Hematopoietic multipotent progenitor cell treated with erythropoietin and hydrocortisone succinate and interleukin-3 and kit ligand, for 8 days (in vitro differentiated cells): ENCODE results near the gene RFX5.
"Not testable (repeated sequence)": the region's sequence is repeated elsewhere in the genome, so short reads cannot be mapped to it uniquely, and the experiment has no call there.

Experiments
- DNase-seq: peaks from one replicate; pipeline ENCODE4 v3.0.0-alpha.2; 2015

Gene RFX5

DNA sequence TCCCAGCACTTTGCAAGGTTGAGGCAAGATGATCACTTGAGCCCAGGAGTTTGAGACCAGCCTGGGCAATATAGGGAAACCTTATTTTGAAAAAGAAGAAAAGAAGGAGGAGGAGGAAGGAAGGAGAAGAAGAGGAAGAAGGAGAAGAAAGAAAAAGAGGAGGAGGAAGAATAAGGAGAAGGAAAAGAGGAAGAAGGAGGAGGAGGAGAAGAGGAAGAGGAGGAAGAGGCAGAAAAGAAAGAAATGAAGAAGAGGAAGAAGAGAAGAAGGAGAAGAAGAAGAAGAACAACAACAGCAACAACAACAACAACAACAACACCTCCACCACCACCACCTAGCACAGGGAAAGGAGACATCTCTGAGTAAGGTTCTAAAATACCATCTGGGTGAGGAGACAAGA lies 14.8 kb upstream of the RFX5 start:
- no peak for DNase-seq

DNA sequence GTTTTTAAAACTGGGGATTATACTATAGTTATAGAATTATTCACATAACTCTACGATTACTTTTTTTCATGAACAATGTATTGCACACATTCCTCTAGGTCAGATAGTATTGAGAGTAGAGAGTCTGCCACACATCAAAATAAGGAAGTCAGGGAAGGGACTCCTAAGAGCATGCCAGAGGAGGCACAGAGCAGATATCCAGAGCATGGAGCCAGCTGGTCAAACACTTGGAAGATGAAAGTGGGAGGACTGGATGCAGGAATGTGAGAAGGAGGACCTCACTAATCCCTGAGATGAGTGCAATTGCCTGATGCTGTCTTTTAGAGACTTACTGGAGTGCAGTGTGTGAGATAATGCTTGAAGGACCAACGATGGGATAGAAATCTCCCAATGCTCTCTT lies 9.6 kb upstream of the RFX5 start:
- DNase-seq = no peak

DNA sequence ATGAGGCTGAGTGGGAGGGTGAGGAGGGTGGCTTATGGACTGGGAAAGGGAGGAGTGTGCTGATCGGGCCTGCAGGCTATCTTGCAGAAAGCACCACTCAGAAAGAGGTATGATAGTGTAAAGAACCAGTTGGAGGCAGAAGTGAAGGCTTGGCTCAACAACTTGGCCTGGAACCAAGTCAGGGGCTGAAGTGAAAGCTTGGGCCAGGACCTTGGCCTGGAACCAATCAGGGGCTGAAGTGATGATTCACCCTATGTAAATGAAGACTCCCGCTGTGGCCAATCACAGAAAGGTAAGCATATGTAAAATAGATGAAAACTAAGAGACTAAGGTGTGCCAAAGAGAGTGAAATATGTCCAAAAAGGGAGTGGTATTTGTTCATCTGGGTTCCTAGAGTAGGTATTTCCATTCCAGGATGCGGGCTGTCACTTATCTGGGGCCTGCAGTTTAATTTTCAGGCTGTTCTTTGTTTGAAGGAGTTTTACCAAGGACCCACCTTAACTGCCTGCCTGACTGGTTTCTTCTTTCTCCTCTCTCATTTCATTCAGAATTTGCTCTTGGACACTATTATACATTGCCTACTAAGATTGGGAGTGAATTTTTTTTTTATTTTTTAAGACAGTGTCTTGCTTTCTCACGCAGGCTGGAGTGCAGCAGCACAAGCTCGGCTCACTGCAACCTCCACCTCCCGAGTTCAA lies 5.1 kb upstream of the RFX5 start:
- peak; percentile 90 for DNase-seq

DNA sequence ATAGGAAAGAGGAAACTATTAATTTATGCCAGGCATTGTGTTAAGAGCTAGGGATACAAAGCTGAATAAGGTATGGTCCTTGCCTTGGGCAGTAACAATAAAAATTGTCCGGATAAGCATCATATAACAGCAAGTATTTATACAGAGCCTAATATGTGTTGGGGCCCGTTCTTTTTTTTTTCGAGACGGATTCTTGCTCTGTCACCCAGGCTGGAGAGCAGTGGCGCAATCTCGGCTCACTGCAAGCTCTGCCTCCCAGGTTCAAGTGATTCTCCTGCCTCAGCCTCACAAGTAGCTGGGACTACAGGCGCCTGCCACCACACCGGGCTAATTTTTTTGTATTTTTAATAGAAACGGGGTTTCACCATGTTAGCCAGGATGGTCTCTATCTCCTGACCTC lies 3.3 kb upstream of the RFX5 start:
- DNase-seq = not testable (repeated sequence)

DNA sequence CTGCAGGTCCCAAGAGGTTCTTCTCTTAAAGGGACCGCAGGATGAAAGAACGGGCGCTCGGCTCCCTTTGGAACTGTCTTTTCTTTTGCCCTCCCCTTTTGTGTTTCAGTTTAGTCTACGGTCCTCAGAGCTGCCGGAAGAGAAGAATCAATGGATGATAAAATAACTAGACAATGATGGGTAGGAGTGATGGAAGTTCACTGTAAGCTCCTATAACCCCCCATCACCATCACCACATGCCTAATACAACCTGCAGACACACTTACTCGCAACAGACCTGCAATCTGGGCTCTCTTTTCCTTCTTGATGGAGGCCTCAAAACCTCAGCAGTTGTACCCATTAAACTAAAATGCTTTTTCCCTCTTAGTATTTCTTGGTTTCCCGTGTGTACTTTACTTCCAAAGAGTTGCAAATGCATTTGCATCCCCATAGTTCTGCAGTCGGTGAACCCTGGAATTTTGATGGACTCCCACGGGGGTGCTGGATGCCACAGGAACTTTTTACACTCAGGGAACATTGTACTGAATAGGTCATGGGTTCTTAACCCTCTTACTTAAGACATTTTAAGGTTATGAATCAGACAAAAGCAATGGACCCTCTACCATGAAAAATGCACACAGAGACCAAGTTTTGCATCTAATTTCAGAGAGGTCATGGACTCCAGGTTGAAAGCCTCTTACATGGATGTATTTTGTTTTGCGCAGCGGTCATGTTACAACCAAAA lies 633 bp upstream of the RFX5 start:
- DNase-seq = no peak

DNA sequence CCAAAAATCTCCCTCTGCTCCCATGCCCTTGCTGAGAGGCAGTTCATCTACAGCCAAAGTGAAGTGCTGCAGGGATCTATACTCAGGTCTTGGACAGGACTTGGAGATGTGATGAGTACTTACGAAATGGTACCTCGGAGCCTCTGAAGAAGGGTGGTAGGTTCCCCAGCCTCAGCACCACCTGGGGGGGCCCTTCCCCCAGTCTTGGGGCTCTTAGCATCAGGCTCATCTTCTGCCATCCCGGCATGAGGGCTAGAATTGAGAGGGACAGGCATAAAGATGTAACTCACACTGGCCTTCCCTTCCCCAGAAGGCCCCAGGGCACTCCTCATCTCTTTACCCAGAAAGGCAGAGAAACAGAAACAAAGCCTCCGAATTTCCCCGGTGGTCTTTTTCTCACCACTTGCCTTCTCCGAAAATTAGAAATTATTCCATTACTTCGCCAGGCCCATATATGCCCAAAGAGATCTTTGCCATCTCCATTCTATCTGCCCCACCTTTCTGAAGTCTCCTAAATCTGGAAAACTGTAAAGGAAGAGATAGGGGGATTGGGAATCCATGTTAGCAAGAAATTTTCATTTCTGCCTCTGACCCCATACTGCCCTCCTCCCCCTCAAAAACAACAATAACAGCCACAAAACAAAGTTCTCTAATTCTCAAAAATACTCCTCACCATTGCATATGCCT lies 827 bp downstream of the RFX5 start:
- DNase-seq = peak; percentile 31

DNA sequence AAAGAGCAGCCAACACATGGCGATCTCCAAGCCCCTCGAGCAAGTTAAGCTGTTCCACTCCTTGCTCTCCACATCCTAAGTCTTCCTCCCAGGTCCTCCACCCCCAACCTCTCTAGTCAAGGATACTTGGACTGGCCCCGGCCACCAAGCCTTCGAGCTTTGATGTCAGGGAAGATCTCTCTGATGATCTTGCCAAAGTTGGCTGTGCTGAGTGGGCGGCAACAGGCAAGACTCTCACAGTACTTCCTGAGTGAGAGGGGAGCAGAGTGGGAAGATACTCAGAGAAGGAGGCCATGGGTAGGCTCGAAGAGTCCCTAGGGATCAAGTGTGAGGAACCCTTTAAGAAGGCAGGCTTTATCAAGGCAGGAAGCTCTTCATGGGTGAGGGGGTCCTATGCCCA lies 2.8 kb downstream of the RFX5 start:
- DNase-seq = no peak

DNA sequence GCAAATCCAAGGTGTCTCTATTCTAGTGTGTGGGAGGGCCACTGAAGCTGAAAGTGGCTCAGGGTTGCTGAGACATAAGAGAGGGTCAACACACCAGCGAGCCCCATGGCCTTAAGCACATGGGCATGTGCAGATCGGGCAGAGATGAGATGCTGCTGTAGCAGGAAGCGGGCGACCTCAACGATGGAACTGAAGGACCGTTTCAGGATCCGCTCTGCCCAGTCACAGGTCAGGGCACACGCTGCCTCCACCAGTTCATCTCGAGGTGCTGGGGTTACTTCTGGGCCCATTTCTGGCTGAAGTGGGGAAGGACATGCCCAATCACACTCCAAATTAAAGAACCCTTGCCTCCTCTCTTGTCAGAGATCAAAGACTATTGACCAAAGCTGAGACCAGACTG lies 3.5 kb downstream of the RFX5 start:
- no peak for DNase-seq

DNA sequence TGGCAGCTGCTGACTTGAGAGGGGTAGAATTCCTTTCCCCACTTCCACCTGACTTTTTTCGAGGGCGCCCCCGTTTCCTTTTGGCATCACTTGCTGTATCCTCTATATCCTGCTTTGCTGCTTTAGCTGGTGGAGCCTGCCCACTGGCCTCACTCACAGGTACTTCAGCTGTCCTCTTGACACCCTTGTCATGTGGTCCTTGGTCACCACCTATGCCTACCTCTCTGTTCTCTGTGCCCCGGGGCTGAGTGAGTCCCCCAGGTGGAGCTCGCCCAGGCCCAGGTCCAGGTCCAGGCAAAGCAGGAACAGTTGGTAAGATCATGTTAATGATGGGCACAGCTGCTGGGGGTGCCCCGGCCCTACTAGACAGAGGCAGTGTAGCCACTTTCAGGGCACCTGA lies 4.5 kb downstream of the RFX5 start:
- DNase-seq = no peak

DNA sequence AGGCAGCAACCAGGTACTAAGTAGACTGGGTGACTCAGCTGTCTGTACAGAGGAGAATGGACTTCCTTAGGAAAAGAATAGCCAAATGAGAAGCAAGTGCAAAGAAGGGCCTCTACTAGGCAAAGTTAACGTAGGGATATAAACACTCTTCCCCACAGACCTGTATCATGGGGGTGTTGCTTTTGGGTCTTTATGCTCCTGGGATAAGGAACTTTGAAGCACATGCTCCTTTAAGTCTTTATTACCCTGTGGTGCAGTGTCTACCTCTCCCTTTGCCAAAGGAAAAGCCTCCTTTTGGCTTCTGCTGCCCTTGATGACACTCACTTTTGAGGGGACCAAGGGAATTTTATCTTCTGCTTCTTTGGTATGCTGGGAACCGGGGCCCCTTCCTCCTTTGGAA lies 5.0 kb downstream of the RFX5 start:
- no peak for DNase-seq

DNA sequence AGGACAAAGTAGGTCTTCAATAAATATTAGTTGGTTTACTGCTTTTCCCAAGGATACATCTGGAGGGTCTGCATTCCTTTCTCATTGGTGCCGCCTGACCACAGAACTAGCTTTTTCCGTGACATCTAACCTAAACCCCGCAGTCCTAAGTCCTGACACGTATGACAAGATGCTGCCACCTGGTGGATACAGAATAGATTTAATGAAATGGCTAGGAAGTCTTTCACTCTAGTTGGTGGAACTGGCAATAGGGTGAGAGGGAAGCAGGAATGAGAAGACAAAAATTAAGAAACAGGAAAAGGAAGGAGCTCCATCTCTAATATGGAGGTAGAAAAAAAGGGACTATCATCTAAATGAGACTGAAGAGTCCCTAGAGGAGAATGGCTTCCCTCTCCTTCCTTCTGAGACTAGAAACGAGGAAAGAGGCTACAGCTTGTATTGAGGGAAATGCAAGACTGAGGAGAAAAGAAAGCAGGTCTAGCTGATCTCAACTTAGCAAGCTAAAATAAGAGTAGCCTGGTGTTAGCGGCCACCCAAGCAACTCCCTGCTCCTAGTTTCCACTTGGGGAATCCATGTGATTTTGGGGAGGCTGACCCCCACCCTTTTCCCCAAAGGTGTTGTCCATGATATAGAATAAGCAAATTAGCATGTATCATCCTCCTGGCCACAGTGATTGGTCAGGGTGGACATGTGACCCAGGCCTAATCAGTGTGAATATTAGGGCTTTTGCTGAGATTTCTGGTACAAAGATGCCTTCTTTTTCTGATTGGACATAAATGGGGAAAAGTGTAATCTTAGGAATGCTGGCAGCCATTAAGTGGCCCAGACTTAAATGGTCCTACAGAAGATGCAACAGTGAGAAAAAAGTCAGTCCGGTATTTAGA lies 5.9 kb downstream of the RFX5 start:
- DNase-seq = peak; percentile 90

DNA sequence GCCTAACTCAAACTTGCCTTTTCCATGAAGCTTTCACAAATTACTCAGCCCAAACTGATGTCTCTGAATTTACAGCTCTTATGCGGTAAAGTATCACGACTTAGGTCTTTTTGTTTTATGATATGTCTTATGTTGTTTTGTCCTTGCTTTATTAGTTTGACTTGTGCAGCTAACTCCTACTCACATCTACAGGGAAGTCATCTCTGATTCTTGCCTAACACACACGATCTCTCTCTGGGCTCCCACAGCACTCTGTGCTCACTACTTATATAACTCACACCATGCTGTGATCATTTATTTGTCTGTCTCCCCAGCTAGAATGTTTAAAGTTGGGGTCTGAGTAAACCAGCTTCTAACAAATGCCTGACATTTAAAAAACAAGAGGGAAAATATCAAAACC lies 10.5 kb downstream of the RFX5 start:
- DNase-seq = no peak

DNA sequence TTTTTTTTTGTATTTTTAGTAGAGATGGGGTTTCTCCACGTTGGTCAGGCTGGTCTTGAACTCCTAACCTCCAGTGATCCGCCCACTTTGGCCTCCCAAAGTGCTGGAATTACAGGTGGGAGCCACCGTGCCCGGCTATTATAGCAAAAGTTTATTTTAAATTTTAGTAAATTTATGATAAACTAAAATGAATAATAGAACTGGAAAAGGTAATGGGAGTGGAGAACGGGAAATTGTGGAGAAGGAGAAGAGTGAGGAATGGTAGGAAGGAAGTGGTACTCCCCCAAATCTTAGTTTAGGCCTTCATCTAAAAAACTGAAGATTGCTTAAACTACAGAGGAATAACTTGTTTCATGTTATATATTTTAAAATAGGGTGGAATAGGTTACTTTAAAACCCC lies 12.2 kb downstream of the RFX5 start:
- no peak for DNase-seq

DNA sequence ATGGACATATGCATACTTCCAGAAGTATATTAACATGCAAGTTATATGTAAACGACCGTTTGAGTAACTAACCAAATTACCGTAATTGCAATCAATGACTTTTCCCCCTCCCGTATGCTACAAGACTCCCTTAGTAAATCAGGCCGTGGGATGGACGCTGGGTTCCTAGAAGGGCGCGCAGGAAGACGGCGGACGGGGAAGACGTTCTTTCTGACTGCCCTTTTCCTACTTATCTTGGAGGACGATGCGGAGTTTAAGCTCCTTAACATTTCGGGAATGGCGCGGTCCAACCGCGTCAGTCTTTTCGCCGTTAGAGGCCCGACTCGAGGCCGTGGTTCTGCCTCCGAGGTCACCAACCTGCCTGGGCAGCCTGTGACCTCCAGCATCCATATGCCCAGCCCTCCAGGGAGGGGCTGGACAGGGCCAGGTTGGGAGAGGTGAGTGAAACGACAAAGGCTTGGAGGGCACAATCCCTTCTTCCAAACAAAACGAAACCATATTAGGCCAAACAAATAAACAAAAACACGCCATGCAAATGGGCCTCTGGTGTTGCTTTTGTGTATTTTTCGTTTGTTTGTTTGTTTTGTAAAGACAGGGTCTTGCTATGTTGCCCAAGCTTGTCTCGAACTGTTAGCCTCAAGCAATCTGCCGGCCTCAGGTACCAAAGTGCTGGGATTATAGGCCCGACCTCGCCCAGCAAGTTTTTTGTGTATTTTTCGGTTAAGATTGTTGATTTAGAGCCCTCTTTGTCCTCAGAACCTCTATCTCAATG lies 19.0 kb downstream of the RFX5 start:
- DNase-seq = no peak

DNA sequence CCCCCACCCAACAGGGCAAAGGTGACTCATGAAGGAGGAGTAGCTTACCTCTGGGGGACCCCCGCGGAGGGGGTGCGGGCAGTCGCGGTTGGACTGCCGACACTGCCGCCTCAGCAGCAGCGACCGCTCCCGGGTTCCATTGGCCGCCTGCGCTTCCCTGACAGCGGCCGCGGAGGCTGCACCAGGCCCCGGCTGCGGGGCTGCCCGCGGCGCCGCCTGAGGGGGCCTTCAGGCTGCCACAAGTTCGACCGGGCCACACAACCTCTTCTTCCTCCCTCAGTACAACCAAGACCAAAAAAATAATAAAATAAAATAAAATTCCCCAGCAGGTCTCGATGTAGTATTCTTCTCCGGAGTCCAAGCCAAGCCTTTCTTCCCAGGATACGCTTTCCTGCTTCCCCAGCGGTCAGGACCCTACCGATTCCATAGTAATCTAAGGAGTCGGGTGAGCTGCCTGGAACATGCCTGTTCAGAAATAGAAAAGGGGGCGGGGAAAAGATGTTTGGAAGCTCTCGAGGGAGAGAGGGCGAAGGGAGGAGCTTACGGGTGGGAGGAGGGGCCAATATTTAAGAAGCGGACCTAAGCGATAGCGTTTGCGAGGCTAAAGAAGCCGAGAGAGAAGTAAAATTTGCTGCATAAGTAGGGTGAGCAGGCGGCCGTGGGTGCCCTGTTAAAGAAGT lies 19.7 kb downstream of the RFX5 start, which contains the start of gene PI4KB:
Gene PI4KB, minus strand, starts transcription at position 194 of the 680 bp plus-strand sequence. CDS start 10,935 bp downstream, outside the sequence.
- peak; percentile 99 for DNase-seq

DNA sequence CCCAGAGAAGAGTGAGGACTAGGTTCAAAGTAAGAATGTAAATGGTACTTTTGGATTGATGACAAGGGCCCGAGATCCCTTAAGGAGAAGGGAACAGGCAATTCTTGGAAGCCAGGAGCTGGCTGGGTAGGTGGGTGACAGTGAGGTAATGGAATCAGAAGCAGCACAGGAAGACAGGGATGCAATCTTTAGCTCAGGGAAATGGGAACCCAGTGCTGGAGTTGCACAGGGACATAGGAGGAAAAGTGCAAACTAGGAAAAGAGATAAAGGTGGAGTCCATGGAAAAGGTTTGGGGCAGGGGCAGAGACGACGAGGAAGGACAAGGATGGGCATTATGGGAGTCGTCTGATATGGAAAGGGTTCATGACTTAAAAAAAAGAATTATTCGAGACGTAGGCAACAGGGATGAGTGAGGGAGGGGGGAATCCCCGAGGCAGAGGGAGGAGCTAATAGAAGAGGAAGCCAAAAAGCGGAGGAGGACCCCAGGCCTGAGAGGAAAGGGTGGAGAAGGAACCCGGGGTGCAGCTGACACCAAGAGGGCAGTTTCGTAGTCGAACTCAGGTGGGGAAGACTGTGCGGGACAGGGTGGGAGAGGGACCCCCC lies 20.3 kb downstream of the RFX5 start:
- peak; percentile 71 for DNase-seq

DNA sequence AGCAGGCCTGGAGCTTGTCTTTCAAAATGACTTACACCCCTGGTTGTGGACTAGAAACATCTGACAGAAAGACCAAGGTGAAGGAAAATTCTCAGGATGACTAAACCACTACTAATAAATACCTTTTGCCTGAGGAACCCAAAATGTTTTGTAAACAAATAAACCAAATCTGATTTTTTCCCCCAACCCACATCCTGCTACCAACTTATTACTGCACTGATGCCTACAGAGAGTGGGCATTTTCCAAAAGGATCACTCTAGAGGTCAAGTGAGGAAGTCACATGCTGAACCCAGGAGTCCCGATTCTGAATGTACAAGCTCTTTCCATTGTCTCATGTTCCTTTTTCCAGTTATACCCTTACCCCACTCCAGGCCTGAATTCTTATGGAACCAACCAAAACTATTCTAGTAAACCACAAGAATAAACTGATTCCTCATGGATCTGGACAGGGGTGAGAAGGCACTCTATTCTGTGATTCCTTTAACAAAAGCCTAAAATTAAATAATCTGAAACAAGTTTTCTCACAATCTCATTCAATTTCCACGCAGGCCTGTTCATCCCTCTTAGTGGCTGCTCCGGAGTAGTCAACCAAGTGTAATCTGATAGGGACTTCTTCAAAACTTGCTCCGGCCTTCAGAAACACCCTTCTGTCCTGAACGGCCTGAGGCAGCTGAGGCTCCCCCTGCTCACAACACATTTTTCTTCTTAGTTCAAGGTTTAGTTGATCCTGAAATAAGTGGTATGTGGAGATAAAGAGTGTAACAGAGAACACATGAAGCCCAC lies 21.2 kb downstream of the RFX5 start:
- no peak for DNase-seq

DNA sequence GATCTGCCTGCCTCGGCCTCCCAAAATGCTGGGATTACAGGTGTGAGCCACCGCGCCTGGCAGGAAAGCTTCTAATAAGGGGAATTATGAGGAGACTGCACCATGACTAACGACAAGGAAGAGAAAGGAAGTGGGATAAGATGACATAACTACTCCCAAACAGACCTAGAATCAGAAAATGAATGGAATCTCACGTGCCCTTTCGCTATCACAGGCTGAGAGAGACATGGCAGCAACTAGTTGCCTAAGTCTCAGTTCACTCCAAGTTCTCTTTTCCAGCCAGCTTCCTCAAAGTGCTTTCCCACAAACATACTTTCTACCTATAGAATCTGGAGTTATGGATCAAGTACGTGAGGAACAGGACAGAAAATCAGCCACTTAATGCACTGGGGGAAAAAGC lies 21.8 kb downstream of the RFX5 start:
- DNase-seq = no peak

DNA sequence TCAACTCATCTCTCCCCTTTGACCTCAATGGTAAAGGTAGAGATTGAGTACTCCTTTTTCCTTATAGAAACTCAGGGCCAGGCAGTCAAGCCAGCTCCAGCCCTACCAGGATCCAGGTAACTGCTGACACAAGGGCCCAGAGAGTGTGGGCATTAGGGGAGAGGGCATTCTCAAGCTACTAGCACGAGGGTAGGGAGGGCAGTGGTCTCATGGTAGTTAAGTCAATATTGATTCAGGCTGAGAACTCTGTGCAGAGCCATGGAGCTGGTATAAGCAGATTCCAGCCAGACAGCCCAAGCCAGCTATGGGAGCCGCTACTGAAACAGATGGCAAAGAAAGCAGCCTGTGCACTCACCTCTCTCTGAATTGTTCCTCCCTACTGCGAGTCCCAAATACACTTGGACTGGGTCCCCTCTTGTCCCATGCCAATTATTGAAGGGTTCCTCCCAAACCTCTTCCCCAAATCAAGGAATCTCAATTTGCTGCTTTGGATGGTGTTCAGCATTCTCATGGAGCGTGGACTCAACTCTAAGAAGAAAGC lies 22.6 kb downstream of the RFX5 start:
- DNase-seq = no peak

DNA sequence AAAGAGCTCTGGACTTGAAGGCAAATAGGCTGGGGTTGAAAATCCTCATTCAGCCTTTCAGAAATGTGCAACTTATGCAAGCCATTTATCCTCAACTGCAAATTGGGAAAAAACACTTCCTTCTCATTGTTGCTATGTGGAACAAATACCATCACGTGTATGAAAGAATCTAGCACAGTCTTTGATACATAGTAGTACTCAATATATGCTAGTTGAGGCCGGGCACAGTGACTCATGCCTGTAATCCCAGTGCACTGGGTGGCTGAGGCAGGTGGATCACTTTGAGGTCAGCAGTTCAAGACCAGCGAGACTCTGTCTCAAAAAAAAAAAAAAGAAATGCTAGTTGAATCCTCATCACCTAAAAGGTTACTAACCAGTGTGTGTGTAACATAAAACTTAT lies 28.1 kb downstream of the RFX5 start:
- no peak for DNase-seq
